Endothelial cell (in vitro differentiated cells): Measurements from ENCODE around the gene UNKL. TPM values are rescaled to one million over a fixed set of nuclear protein-coding genes. Genes with fewer than 3 reads are reported as not detected.

Source experiments
- DNase-seq: peaks from one replicate; pipeline ENCODE4 v3.0.0; 2021; ENCODE audit warnings: low spot score
- H3K27ac Mint-ChIP-seq: one replicate; pipeline ENCODE4 v1.8.0; 2021; ENCODE audit warnings: mixed read lengths, inconsistent platforms; ENCODE audit not compliant: unreplicated experiment
- H3K27me3 Mint-ChIP-seq: one replicate; pipeline ENCODE4 v1.8.0; 2021; ENCODE audit warnings: mild to moderate bottlenecking, moderate library complexity, mixed read lengths, inconsistent platforms; ENCODE audit not compliant: unreplicated experiment
- H3K36me3 Mint-ChIP-seq: one replicate; pipeline ENCODE4 v1.8.0; 2021; ENCODE audit warnings: mild to moderate bottlenecking, low read depth, mixed read lengths, inconsistent platforms; ENCODE audit not compliant: unreplicated experiment
- H3K4me1 Mint-ChIP-seq: one replicate; pipeline ENCODE4 v1.8.0; 2021; ENCODE audit warnings: mild to moderate bottlenecking, mixed read lengths, inconsistent platforms; ENCODE audit not compliant: unreplicated experiment
- H3K4me3 Mint-ChIP-seq: one replicate; pipeline ENCODE4 v1.8.0; 2021; ENCODE audit warnings: mild to moderate bottlenecking, mixed read lengths, inconsistent platforms; ENCODE audit not compliant: unreplicated experiment
- H3K9me3 Mint-ChIP-seq: one replicate; pipeline ENCODE4 v1.8.0; 2021; ENCODE audit warnings: mixed read lengths, inconsistent platforms; ENCODE audit not compliant: unreplicated experiment
- CTCF ChIP-seq: fragments of 200-600 bp; sonication (generic); IDR thresholded peaks from one replicate; pipeline ENCODE4 v1.5.0; 2021; ENCODE audit warnings: antibody characterized with exemption; ENCODE audit not compliant: unreplicated experiment
- total RNA-seq: library from RNA; stranded (reverse); fragmentation: NEBNext Ultra II Directional; extraction: Animal tissue kit (Norgen Biotek cat#: 25700); gene quantifications from one replicate; pipeline ENCODE4 v1.2.1, GENCODE V29; 2021; ENCODE audit not compliant: unreplicated experiment

UNKL gene
- total RNA-seq, 1 donor from 2014 or later = 30.3 TPM

GRCh38 chr16:1383556-1383955, 30.9 kb downstream of the UNKL start:
- Mint-ChIP-seq H3K36me3 (peaks cover 16% of the 10 kb centered on the region), H3K27me3 (peaks cover 6% of the 10 kb centered on the region), H3K27ac (no peak overlapping the region), H3K9me3 (no peaks in the 10 kb centered on the region), H3K4me1 (peaks cover 2% of the 10 kb centered on the region), H3K4me3 (no peak overlapping the region)
- no peak for DNase-seq
- no peak for TF ChIP-seq CTCF

- Mint-ChIP-seq H3K4me3 (no peak overlapping the region), H3K27ac (no peak overlapping the region), H3K4me1 (peaks cover 9% of the 10 kb centered on the region), H3K27me3 (peaks cover 11% of the 10 kb centered on the region), H3K9me3 (no peaks in the 10 kb centered on the region), H3K36me3 (peaks cover 16% of the 10 kb centered on the region)
- DNase-seq = no peak
- no peak for TF ChIP-seq CTCF
Measured at GRCh38 chr16:1381612-1382406, 32.7 kb downstream of the UNKL start.

- Mint-ChIP-seq H3K4me3 (peak overlapping the region; percentile 92), H3K27me3 (peaks cover 12% of the 10 kb centered on the region), H3K36me3 (peaks cover 18% of the 10 kb centered on the region), H3K4me1 (peaks cover 9% of the 10 kb centered on the region), H3K27ac (peak overlapping the region; percentile 87), H3K9me3 (no peaks in the 10 kb centered on the region)
- TF ChIP-seq CTCF = no peak
- DNase-seq = no peak
Measured at GRCh38 chr16:1380195-1380594, 34.3 kb downstream of the UNKL start.

- Mint-ChIP-seq H3K27me3 (peaks cover 12% of the 10 kb centered on the region), H3K27ac (peak overlapping the region; percentile 87), H3K4me1 (peaks cover 9% of the 10 kb centered on the region)
Measured at GRCh38 chr16:1379304-1380076, 35.0 kb downstream of the UNKL start.

More at GRCh38 chr16:1379304-1380076, 35.0 kb downstream of the UNKL start:
- H3K36me3 Mint-ChIP-seq = peaks cover 14% of the 10 kb centered on the region
- DNase-seq = peak; percentile 75
- no peaks in the 10 kb centered on the region for H3K9me3 Mint-ChIP-seq
- peak overlapping the region; percentile 92 for H3K4me3 Mint-ChIP-seq
- TF ChIP-seq CTCF = no peak
